ENCODE results near the gene AKAP6. TPM values are rescaled to one million over a fixed set of nuclear protein-coding genes. Genes with fewer than 3 reads are reported as not detected.

The AKAP6 gene
- total RNA-seq, 2 donors from 2014 or later: 112 to 117 TPM

- peak overlapping the region; percentile 82 to 89 for H3K27ac ChIP-seq
- no peaks in the 10 kb centered on the region for H3K9me3 ChIP-seq
- no peak for TF ChIP-seq CTCF (IDR thresholded peaks at IDR 0.05)
- H3K27me3 ChIP-seq: no peaks in the 10 kb centered on the region
- H3K4me1 ChIP-seq: peaks cover 0 to 45% of the 10 kb centered on the region in 2 donors
- peak; percentile 76 for DNase-seq (ENCODE audit: low spot score)
- H3K4me3 ChIP-seq: peak overlapping the region in 1 of 2 donors; percentile 24
- no peaks in the 10 kb centered on the region for H3K36me3 ChIP-seq
These were observed 180.6 kb downstream of the AKAP6 start for GRCh38 chr14:32509632-32510187.

- H3K9me3 ChIP-seq: no peaks in the 10 kb centered on the region
- no peak overlapping the region for H3K4me3 ChIP-seq
- no peaks in the 10 kb centered on the region for H3K36me3 ChIP-seq
- no peaks in the 10 kb centered on the region for H3K27me3 ChIP-seq
- H3K27ac ChIP-seq: peak overlapping the region; percentile 68 to 89
- no peak for DNase-seq (ENCODE audit: low spot score)
- no peak for TF ChIP-seq CTCF (IDR thresholded peaks at IDR 0.05)
- H3K4me1 ChIP-seq: peaks cover 0 to 45% of the 10 kb centered on the region in 2 donors
These were observed 181.7 kb downstream of the AKAP6 start for GRCh38 chr14:32510815-32511214.

- no peaks in the 10 kb centered on the region for H3K36me3 ChIP-seq
- H3K4me1 ChIP-seq: peaks cover 0 to 45% of the 10 kb centered on the region in 2 donors
- H3K27me3 ChIP-seq: no peaks in the 10 kb centered on the region
- no peak for TF ChIP-seq CTCF (IDR thresholded peaks at IDR 0.05)
- H3K4me3 ChIP-seq: no peak overlapping the region
- no peak for DNase-seq (ENCODE audit: low spot score)
- no peaks in the 10 kb centered on the region for H3K9me3 ChIP-seq
- H3K27ac ChIP-seq: peak overlapping the region; percentile 68 to 89
These were observed 183.2 kb downstream of the AKAP6 start for GRCh38 chr14:32512348-32512747.

GRCh38 chr14:32512813-32513212, 183.7 kb downstream of the AKAP6 start:
- no peaks in the 10 kb centered on the region for H3K36me3 ChIP-seq
- H3K4me3 ChIP-seq: no peak overlapping the region
- TF ChIP-seq CTCF (IDR thresholded peaks at IDR 0.05): no peak
- DNase-seq (ENCODE audit: low spot score): no peak
- H3K27ac ChIP-seq: peak overlapping the region; percentile 18 to 89
- H3K27me3 ChIP-seq: no peaks in the 10 kb centered on the region
- peaks cover 0 to 45% of the 10 kb centered on the region in 2 donors for H3K4me1 ChIP-seq
- H3K9me3 ChIP-seq: no peaks in the 10 kb centered on the region

GRCh38 chr14:32513571-32514009, 184.5 kb downstream of the AKAP6 start:
- Histone ChIP-seq H3K27me3 (no peaks in the 10 kb centered on the region), H3K27ac (no peak overlapping the region), H3K9me3 (no peaks in the 10 kb centered on the region), H3K36me3 (no peaks in the 10 kb centered on the region), H3K4me3 (no peak overlapping the region), H3K4me1 (peaks cover 0 to 45% of the 10 kb centered on the region in 2 donors)
- TF ChIP-seq CTCF (IDR thresholded peaks at IDR 0.05): peak; percentile 42 to 66
- DNase-seq (ENCODE audit: low spot score): no peak

GRCh38 chr14:32514236-32514635, 185.1 kb downstream of the AKAP6 start:
- Histone ChIP-seq H3K27ac (peak overlapping the region in 1 of 2 donors; percentile 37), H3K4me3 (no peak overlapping the region), H3K27me3 (no peaks in the 10 kb centered on the region), H3K4me1 (peaks cover 0 to 44% of the 10 kb centered on the region in 2 donors), H3K36me3 (no peaks in the 10 kb centered on the region), H3K9me3 (no peaks in the 10 kb centered on the region)
- no peak for DNase-seq (ENCODE audit: low spot score)
- no peak for TF ChIP-seq CTCF (IDR thresholded peaks at IDR 0.05)

Measured in right atrium auricular region (tissue), 2 donors.